Neural cell (in vitro differentiated cells): Measurements from ENCODE around the gene ATP5F1D.

Source experiments
- CTCF ChIP-seq: fragments of 450-650 bp; IDR thresholded peaks from 2 replicates; pipeline ENCODE4 v1.5.1; 2014; ENCODE audit warnings: antibody characterized with exemption, mild to moderate bottlenecking, moderate library complexity; ENCODE audit not compliant: poor library complexity, severe bottlenecking
- EP300 ChIP-seq: fragments of 450-650 bp; conservative IDR thresholded peaks from 2 replicates; pipeline ENCODE4 v1.6.1; 2014; ENCODE audit warnings: antibody characterized with exemption, mild to moderate bottlenecking, moderate library complexity; ENCODE audit not compliant: poor library complexity, severe bottlenecking
- EZH2 ChIP-seq: fragments of 200-600, 300-800 bp; shearing (Covaris generic), sonication (generic); IDR thresholded peaks from 2 replicates; pipeline ENCODE4 v1.6.1; 2014; ENCODE audit warnings: antibody characterized with exemption, low read length, borderline replicate concordance, mild to moderate bottlenecking; ENCODE audit not compliant: insufficient read depth, poor library complexity, severe bottlenecking
- TAF1 ChIP-seq: IDR thresholded peaks from 2 replicates; pipeline ENCODE4 v1.6.1; 2012; ENCODE audit warnings: low read depth

- TF ChIP-seq CTCF (no peak), EZH2 (no peak), EP300 (no peak), TAF1 (no peak)
These were observed 626 bp upstream of the ATP5F1D start for GRCh38 chr19:1240925-1241324.
